ENCODE results near the gene GCAT.

DNA sequence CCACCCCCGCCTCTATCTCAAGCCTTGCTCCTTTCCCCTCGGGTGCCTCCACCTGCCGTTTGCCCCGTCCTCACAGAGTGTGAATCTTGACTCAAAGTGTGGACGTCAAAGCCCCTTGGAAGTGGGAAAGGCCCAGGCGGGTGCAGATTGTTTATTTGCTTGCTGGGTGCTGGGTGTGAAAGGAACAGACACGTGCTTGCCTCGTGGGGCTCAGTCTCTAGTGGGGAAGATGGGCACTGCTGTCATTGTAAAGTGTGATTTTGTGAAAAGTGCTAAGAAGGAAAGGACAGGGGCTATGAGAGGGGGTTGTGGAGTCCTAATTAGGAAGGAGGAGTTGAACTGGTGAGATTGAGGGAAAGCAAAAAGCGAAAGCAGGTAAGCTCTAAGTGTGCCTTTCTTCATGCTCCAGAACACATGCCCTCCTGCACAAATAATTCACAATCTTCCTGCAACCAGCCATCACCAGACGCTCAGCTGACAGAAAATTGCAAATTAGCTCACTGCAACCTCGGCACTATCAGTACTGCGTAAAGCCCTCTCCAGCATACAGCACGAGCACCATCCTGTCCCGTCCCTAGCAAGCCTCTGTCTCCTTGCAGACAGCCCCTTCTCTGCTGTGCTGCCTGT is 9.7 kb upstream of the GCAT start:
- no peak for TF ChIP-seq POLR2A (IDR thresholded peaks at IDR 0.05)
- TF ChIP-seq, protein P1, sequence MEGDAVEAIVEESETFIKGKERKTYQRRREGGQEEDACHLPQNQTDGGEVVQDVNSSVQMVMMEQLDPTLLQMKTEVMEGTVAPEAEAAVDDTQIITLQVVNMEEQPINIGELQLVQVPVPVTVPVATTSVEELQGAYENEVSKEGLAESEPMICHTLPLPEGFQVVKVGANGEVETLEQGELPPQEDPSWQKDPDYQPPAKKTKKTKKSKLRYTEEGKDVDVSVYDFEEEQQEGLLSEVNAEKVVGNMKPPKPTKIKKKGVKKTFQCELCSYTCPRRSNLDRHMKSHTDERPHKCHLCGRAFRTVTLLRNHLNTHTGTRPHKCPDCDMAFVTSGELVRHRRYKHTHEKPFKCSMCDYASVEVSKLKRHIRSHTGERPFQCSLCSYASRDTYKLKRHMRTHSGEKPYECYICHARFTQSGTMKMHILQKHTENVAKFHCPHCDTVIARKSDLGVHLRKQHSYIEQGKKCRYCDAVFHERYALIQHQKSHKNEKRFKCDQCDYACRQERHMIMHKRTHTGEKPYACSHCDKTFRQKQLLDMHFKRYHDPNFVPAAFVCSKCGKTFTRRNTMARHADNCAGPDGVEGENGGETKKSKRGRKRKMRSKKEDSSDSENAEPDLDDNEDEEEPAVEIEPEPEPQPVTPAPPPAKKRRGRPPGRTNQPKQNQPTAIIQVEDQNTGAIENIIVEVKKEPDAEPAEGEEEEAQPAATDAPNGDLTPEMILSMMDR (IDR thresholded peaks at IDR 0.05), result no peak

All from testis (tissue), 2 donors.